NCI-H774 (cell line): ENCODE data around the gene PCDHGB1.
A peak's percentile ranks its signal among the peaks of the same experiment; 100 is the strongest.
"Not testable (repeated sequence)": the region's sequence is repeated elsewhere in the genome, so short reads cannot be mapped to it uniquely, and the experiment has no call there.

Experiments
- DNase-seq: peaks from one replicate; lab custom pipeline; 2025; lab: John Stamatoyannopoulos, UW

Gene PCDHGB1

DNA sequence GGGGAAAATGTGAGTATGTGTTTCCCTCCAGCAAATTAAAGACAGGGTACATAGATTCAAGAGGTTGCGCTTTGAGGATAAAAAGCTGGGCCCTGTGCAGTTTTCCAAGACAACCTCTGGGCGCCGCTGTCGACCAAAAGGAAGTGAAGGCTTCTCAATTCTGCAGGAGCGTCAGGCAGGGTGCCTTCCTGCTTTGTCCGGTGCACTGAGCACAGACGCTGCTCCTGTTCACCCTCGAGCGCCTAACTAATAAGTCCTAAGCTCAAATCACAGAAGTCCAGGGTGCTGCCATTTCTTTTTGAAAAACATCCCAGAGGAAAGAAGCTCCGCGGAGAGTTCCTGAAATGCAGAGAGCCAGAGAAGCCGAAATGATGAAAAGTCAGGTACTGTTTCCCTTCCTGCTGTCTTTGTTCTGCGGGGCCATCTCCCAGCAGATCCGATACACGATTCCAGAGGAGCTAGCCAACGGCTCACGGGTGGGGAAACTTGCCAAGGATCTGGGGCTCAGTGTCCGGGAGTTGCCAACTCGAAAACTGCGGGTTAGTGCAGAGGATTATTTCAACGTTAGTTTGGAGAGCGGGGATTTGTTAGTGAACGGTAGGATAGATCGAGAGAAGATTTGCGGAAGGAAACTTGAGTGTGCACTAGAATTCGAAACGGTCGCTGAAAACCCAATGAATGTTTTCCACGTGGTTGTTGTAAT is at the start of gene PCDHGB1:
TSS of gene PCDHGB1 (plus strand) at position 183 of the 703 bp plus-strand sequence. CDS start at position 345, 162 bp downstream.
- DNase-seq: peak; percentile 33

DNA sequence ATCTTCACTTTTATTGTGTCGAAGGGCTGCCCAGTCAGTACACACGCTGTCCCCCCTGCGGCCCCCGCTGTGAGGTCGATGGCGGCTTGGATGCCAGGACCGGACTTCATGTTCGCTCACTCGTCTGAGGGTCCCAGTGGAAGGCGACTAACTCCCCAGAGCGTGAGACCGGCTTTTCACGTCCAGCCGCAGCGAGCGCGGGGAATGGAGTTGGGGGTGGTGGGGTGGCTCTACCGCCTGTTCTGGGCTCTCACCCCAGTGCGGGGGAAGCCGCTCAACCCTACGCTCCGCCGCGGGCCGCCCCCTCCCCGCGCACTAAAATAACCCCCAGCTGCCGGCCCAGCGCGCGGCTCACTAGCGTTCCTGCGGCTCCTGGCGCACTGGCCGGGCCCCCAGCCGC is 46.1 kb upstream of the PCDHGB1 start, which contains the start of gene SLC25A2:
TSS of gene SLC25A2 (minus strand) at position 294 of the 400 bp plus-strand sequence. CDS start at position 110, 184 bp downstream.
- DNase-seq: no peak

DNA sequence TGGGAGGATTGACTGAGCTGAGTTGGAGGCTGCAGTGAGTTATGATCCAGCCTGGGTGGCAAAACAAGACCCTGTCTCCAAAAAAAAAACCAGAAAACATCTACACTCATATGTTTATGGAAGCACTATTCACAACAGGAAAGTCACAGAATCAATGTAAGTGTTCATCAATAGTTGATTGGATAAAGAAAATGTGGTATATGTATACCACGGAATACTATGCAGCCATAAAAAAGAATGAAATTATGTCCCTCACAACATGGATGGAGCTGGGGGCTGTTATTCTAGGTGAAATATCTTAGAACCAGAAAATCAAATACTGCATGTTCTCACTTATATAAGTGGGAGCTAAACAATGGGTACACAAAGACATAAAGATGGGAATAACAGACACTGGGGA is 43.3 kb upstream of the PCDHGB1 start:
- no peak for DNase-seq

DNA sequence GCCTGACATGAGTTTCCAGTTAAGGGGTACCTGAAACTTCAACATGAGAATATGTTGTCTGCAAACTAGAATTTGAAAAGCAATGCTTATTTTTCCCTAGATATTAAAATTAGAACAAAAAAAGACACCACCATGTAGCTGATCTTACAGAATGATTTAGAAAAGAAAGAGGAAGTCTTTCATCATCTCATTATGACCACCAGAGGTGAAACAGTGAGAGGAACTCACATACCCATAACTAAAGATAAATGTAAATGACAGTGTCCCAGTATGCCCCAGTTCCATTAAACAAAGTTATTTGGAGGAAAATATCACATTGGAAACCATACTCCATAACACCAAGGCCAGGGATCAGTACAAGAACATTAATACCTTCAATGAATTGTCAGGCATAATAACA is 36.2 kb upstream of the PCDHGB1 start:
- DNase-seq: no peak

DNA sequence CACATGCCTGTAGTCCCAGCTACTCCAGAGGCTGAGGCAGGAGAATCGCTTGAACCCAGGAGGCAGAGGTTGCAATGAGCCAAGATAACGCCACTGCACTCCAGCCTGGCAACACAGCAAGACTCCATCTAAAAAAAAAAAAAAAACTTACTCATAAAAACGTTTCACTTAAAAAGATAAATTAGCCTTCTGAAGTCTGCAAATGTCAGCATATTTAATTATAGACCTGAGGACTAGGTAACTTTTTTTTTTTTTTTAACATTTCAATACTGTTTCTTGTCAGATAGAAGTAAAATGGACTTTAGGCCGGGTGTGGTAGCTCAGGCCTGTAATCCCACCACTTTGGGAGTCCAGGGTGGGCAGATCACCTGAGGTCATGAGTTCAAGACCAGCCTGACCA is 32.9 kb upstream of the PCDHGB1 start:
- DNase-seq: not testable (repeated sequence)

DNA sequence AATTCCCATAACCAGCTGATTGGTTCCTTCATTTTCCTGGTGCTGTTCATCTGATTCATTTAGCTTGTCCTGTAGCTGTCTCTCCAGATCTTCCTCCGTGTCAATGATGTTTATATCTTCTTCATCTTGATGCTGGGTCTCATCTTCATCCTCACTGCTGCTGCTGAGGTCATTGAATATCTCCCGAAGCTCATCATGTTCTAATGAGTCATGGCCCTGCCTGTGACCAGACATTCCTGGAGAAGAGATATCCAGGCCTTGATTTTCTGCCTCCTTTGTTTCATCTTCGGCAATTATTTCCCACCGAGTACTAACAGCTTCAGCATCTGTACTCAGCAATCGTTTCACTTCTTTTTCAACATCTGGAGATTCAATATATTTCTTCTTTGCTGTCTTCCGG is 30.7 kb upstream of the PCDHGB1 start:
- no peak for DNase-seq

DNA sequence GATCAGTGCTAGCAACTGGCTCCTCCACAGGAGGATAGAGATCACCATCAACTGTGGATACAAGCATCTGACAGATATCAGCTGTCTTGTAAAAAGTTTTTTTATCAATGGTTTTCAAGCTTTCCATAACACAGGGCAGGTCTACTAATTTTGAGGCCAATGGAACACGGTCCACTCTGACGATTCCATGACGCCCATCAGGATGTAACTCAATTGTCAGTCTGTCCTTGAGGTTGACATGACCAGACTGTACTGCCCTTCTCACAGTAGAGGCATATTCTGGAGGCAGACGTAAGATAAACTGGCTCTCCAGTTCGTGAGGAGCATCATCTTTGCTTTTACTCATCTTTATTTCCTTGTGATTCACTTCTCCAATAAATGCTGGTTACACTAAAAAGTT is 30.2 kb upstream of the PCDHGB1 start:
- DNase-seq: no peak

DNA sequence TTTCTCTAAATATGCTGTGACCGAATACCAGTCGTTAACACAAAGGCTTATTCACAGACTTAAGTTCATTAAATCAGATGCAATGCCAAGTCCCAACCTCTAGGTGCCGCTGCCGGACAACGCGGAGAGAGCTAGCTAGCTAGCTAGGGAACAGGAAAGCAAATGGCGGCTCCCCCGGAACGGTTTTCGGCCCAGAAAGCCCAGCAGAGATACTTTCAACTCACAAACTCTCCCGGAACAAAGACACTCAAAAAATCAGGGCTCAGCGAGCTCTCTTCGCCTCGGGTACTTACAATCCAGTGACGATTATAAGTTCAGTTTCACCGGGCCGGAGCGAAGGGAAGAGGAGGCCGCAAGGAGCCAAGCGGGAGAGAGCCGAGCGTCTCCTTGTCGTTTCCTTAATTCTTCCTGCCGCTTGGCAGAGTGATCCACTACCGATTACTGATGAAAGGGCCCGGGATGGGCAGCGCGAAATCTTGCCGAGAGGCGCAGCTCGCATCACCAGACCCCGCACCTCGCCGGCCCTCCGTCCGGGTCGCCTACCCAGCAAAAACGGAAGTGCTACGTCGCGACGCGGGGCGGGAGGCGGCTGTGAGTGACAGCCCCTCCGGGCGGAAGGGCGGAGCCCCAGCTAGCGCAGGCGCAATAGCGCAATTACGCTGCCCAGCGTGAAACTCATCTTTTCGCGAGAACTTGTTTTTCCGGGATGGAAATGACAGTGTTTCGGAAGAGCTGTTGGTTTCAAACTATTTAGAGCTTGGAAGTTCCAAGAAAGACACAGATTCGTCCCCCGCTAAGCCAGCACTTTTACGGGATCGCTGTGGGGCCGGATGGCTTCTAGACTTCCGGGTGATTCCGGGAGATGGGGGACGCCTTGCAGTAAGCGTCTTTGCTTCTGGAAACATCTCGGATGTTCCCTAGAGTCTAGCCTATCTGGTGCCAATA is 29.4 kb upstream of the PCDHGB1 start, which contains the start of gene TAF7:
TSS of gene TAF7 (minus strand) at position 560 of the 945 bp plus-strand sequence. CDS start 740 bp downstream, outside the sequence.
- peak; percentile 91 for DNase-seq

DNA sequence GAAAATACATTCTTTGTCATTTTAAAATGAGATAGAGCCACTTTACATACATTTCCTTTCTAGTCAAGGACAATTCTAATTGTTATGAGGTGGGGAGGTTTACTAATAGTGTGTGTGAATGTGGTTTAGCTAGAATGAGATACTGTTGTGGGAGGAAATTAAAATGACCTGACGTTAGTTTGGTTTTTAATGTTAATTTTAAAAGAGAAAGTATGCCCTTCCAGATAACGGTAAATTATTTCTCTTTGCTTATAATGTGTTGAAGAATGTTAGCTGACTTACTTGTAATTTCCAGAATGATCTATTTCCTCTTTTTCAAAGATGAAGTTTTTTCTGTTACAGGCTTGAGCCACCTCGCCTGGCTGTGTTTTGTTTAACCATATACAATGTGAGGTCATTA is 27.6 kb upstream of the PCDHGB1 start:
- no peak for DNase-seq

DNA sequence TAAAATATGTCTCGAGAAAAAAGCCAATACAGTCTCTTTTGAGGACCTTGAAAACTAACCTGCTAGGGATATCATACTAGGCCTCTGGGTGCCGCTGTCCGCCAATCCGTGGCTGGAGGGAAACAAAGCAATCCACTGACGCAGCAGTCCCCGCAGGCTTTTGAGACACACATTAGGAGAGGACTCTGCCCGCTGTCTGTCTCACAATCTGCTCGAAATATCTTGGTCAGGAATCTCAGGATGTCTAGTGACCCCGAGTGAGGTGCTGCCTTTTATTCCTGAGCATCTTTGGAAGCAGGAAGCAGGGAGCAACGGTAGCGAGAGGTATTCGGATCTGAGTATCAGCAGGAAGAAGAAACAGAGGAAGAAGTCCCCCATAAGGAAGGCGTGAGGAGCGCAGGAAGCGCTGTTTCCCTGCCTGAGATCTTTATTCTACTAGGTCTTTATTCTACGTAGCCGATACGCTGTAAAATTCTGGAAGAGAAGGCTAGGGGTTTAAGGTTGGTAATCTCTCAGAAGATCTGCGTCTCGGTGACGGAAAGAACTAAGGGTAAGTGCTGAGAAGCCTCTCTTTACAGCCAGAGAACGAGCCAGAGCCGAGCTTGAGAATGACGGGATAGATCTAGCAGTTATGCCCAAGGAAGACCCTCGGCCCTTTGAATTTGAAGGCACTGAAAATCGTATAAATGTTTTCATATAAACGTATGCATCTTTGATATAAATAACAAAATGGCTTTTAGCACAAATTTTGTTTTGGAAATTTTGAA is 23.6 kb upstream of the PCDHGB1 start:
- DNase-seq: peak; percentile 62

DNA sequence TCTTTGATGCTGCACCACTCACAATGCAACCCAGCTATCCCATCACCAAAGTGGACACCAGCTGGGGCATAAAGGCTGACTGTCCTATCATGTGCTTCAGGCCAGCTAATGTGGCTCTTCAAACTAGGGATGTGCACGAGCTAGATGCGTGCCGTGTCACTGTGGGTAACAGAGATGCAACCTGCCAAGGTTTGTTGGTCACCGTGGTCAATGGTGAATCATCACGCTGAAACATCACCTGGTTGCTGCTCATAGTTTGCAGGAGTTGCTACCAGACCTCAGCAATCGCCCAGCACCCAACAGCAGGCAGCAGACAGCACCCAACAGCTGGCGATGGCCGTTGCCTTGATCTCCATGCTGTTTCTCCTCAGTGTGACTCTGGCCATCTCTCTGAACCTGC is 21.7 kb upstream of the PCDHGB1 start:
- DNase-seq: no peak

DNA sequence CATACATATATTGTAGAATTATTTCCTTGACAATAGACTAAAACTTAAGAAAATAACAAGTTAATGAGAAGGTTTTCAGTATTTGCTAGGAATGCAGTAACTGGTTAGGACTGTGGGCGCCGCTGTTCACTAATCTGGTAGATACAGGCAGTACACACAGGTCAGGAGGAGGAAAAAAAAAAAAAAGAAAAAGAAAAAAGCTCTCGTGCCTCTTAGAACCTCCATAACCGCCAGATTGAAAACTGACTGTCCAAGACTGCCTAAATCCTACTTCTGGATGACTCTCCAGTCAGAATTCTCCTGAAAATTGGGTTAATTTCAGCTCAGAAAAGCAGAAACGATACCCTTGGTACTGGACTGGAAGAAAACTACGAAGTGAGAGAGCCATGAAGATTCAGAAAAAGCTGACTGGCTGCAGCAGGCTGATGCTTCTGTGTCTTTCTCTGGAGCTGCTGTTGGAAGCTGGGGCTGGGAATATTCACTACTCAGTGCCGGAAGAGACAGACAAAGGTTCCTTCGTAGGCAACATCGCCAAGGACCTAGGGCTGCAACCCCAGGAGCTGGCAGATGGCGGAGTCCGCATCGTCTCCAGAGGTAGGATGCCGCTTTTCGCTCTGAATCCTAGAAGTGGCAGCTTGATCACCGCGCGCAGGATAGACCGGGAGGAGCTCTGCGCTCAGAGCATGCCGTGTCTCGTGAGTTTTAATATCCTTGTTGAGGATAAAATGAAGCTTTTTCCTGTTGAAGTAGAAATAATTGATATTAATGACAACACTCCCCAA is 19.4 kb upstream of the PCDHGB1 start, which contains the start of gene PCDHGA1:
TSS of gene PCDHGA1 (plus strand) at position 216 of the 782 bp plus-strand sequence.
- peak; percentile 15 for DNase-seq

DNA sequence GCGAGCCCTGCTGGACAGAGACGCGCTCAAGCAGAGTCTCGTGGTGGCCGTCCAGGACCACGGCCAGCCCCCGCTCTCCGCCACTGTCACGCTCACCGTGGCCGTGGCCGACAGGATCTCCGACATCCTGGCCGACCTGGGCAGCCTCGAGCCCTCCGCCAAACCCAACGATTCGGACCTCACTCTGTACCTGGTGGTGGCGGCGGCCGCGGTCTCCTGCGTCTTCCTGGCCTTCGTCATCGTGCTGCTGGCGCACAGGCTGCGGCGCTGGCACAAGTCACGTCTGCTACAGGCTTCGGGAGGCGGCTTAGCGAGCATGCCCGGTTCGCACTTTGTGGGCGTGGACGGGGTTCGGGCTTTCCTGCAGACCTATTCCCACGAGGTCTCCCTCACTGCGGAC is 17.3 kb upstream of the PCDHGB1 start:
- DNase-seq: not testable (repeated sequence)

DNA sequence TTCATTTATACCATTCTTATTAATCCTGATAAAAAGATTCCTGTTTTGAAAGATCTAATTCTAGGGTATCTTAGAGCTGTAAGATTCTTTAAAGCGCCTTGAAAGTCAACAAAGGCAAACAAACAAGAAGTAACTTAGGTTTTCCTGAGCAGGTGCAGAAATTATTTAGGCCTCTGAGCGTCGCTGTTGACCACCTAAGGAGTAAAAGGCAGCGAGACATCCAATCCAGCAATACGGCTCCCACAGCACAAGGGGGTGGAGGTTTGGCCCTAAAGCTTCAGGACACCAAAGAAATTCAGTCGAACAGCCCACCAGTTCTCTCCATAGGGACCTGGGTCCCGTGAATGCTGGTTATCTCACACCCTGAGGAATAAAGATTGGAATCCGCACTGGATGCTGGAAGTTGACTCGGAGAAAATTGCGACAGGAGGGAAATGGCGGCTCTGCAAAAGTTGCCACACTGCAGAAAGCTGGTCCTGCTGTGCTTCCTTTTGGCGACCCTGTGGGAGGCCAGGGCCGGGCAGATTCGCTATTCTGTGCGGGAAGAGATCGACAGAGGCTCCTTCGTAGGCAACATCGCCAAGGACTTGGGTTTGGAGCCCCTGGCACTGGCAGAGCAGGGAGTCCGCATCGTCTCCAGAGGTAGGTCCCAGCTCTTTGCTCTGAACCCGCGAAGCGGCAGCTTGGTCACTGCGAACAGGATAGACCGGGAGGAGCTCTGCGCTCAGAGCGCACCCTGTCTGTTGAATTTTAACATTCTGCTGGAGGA is 11.2 kb upstream of the PCDHGB1 start, which contains the start of gene PCDHGA2:
TSS of gene PCDHGA2 (plus strand) at position 223 of the 769 bp plus-strand sequence.
- DNase-seq: no peak

DNA sequence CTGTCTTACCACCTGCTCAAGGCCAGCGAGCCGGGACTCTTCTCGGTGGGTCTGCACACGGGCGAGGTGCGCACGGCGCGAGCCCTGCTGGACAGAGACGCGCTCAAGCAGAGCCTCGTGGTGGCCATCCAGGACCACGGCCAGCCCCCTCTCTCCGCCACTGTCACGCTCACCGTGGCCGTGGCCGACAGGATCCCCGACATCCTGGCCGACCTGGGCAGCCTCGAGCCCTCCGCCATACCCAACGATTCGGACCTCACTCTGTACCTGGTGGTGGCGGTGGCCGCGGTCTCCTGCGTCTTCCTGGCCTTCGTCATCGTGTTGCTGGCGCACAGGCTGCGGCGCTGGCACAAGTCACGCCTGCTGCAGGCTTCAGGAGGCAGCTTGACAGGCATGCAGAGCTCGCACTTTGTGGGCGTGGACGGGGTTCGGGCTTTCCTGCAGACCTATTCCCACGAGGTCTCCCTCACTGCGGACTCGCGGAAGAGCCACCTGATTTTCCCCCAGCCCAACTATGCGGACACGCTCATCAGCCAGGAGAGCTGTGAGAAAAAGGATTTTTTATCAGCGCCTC is 9.0 kb upstream of the PCDHGB1 start:
- DNase-seq: not testable (repeated sequence)

DNA sequence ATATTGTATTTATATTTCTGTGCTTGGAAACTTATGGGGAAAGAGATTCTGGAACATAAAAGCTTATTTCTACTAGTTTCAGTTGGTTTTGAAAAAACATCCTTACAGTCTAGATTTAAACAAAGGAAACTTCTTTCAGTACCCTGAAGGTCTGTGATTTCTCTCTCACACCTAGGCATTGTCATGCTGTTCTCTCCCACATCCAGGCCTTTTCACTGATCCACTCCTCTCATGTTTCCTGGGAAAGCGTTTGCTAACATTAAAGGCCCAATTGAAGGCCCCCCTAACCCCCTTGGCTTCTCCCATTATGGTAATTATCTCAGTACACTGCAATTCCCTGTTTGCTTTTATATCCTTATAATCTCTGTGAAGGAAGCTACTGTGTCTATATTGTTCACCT is 7.1 kb upstream of the PCDHGB1 start:
- DNase-seq: no peak

DNA sequence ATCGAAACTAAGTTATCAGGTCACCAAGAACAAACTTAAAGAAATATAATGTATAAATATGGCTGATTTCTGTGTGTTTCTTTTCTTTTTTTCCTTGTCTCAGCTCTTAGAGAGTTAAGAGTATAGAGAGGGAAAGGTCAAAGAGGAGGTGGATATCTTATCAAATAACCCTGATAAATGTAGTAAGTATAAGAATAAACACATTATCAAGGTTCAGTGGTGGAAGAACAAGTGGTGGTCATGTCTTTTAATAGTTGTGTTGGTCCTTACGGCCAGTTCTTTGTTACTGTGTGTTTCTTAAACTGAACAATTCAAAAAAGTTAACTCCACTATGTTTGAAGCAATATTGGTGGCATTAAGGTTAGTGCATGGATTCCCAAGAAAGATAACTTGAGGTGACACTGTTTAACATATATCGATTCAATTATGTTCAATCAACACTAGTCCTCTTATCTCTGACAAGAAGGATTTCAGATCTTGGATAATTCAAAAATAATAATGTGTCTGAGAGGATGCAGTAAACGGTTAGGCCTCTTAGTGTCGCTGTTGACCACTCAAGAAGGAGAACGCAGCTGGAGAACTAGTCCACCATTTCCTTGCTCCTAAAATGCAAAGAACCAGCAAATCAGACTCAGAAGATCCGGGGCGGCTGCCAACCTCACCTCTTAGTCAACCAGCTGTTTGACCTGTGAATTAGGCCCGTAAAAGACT is 6.5 kb upstream of the PCDHGB1 start, which contains the start of gene PCDHGA3:
TSS of gene PCDHGA3 (plus strand) at position 588 of the 711 bp plus-strand sequence. CDS start 205 bp downstream, outside the sequence.
- no peak for DNase-seq

DNA sequence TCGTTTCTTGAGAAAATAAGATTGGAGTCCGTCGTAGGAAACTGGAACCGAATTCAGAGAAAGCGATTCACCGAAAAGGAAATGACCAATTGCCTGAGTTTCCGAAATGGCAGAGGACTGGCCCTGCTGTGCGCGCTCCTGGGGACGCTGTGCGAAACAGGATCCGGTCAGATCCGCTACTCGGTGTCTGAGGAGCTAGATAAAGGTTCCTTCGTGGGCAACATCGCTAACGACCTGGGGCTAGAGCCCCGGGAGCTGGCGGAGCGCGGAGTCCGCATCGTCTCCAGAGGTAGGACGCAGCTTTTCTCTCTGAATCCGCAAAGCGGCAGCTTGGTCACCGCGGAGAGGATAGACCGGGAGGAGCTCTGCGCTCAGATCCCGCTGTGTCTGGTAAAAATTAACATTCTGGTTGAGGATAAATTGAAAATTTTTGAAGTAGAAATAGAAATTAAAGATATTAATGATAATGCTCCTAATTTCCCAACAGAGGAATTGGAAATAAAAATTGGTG is 5.9 kb upstream of the PCDHGB1 start:
- DNase-seq: no peak

DNA sequence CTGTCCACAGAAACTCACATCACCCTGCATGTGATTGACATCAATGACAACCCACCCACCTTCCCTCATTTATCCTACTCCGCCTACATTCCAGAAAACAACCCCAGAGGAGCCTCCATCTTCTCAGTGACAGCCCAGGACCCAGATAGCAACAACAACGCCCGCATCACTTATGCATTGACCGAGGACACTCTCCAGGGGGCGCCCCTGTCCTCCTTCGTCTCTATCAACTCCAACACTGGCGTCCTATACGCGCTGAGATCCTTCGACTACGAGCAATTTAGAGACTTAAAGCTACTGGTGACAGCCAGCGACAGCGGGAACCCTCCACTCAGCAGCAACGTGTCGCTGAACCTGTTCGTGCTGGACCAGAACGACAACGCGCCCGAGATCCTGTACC is 4.6 kb upstream of the PCDHGB1 start:
- no peak for DNase-seq
